Activated CD4-positive, alpha-beta T cell treated with anti-CD3 and anti-CD28 coated beads for 1 hour (primary cell): ENCODE data around the gene AASDH.

Experiments used
- DNase-seq: peaks from one replicate; pipeline ENCODE4 v3.0.0-alpha.2; 2020

The AASDH gene

GRCh38 chr4:56314207-56314915 lies 72.9 kb downstream of the AASDH start:
- no peak for DNase-seq

GRCh38 chr4:56313132-56313531 lies 74.2 kb downstream of the AASDH start:
- no peak for DNase-seq

DNA sequence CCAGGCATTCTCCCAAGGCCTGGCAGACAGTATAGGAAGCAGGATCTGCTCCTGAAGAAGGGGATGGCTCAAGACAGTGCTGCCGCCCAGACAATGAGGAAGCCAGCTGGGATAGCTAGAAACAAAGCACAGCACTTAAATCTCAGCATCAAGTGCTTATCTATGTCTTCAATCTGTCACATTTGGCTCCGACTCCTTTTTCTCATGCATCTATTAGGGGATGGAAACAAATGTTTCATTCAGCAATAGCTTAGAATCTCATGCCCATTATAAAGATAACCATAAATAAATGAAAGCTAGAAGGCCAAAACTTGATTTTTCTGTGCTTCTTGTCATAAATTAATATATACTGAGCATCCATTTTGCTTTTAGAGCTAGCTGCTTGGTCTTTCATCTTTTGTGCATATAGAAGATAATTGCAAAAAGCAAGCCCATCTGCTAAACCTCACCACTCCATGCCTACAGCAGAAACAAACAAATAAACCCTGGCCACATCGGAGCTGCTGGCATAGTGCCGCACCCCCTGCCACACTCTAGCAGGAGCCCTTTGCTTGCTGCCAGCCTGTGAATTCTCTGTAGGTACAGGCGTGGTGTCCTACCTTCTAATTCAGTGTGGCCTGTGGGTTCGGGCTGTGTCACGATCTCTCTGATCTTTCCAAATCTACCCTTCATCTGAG lies 75.9 kb downstream of the AASDH start:
- no peak for DNase-seq

- no peak for DNase-seq
Measured at GRCh38 chr4:56310401-56311125, 76.7 kb downstream of the AASDH start.

DNA sequence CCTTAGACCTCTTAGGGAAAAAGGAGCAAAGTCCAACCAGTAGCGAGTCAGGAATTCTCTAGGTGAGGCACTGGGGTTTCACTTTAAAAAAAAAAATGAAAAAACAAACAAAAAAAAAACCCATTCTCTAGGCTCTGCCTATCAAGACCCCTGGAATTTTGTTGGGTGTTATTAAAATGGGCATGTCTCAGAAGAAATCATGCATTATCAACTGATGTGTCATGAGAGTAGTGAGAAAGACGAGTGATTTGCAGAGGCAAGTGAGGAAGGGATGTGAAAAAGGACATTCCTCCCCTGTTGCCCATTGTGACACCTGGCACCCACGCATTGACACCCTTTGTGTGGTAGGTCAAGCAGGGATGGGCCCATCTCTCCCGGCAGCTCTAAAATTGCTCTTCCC lies 78.9 kb downstream of the AASDH start:
- no peak for DNase-seq

DNA sequence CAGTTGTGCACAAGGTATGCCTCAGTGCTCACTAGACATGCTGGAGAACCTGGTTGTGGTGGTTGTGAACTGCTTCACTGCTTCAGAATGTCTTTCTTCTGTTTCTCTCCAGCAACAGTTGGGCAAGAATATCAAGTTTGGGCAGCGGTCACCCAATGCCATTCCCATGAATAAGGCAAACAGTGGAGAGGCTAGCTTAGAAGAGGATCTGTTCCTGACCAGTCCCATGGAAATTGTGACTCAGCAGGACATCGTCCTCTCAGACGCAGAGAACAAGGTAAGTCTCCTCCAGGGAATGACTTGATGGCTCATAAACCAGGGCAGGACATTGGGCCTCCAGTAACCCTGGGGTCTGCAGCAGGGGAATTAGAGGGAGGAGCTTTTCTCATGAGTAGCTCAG lies 79.9 kb downstream of the AASDH start:
- DNase-seq: no peak

GRCh38 chr4:56305390-56305789 lies 81.9 kb downstream of the AASDH start:
- DNase-seq: no peak

- DNase-seq: no peak
Measured at GRCh38 chr4:56303921-56304320, 83.4 kb downstream of the AASDH start.

GRCh38 chr4:56302760-56303159 lies 84.5 kb downstream of the AASDH start:
- DNase-seq: no peak

GRCh38 chr4:56301997-56302496 lies 85.2 kb downstream of the AASDH start:
- no peak for DNase-seq

- peak; percentile 32 for DNase-seq
Measured at GRCh38 chr4:56301181-56301996, 85.9 kb downstream of the AASDH start.

DNA sequence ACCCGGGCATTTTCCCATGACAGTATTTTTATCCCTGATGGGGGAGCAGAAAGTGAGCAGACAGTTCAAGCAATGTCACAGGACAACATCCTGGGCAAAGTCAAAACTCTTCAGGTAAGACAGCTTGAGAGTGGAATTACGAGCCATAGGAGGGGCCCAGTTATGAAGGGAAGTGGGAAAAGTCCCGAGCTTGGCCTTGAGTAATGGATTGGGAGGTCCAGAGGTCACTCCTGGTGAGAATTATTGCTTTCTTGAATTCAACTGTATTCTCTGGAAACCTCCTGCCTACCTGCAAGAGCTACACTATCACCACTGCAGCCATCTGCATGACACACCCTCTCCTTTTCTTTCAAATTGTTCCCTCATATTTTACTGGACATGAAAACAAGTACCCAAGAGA lies 89.1 kb downstream of the AASDH start:
- no peak for DNase-seq

GRCh38 chr4:56297776-56298175 lies 89.5 kb downstream of the AASDH start:
- no peak for DNase-seq

DNA sequence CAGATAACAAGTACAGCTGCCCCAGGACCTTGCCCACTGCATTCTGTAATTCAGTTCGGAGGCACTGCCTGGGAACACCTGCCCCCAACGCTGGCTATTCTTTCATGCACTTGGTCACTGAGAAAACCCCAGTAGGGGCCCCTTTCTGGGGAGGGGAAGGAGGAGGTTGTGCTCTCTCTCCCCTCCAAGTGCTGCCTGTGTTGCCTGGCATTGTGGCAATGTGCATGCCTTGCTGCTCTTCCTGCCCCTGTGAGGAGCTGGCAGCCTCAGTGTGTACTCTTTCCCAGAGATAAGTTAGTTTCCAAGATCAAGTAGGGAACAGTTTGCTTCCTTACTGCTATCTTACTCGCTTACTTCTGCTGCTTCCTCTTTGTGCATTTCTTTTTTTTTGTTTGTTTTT lies 90.8 kb downstream of the AASDH start:
- DNase-seq: no peak

DNA sequence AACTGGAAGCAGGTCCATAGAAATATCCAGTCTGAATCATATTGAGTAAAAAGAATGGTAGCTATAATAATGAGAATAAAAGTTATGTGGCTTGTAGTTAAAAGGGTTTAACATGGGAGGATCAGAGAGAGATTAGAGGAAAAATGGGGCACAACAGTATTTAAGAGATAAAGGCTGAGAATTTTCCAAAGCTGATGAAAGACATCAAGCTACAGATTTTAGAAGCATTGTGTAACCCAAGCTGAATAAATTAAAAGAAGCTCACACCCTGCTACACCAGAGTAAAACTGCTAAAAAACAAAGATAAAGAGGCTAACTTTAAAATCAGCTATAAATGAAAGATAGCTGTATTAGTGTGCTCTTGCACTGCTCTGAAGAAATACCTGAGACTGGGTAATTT lies 94.2 kb downstream of the AASDH start:
- no peak for DNase-seq

- DNase-seq: no peak
Measured at GRCh38 chr4:56289934-56290333, 97.4 kb downstream of the AASDH start.

GRCh38 chr4:56288663-56289062 lies 98.6 kb downstream of the AASDH start:
- no peak for DNase-seq
